Subcutaneous abdominal adipose tissue (tissue), 5 donors: ENCODE data around the gene MTARC2.
"Not testable (repeated sequence)": the region's sequence is repeated elsewhere in the genome, so short reads cannot be mapped to it uniquely, and the experiment has no call there.

Experiments used
- H3K27ac ChIP-seq: one replicate; pipeline ENCODE4 v1.7.0; 2013; ENCODE audit warnings: low read depth, mild to moderate bottlenecking, inconsistent platforms, low read length, moderate library complexity
- H3K27me3 ChIP-seq, 5 donors: one replicate each; pipeline ENCODE4 v1.7.0; 2013; ENCODE audit warnings: low read length in 5 of 5, inconsistent platforms in 1 of 5; ENCODE audit not compliant: control insufficient read depth in 5 of 5, insufficient read depth in 4 of 5
- H3K36me3 ChIP-seq, 5 donors: one replicate each; pipeline ENCODE4 v1.7.0; 2013; ENCODE audit warnings: low read length in 5 of 5; ENCODE audit not compliant: control insufficient read depth in 5 of 5, insufficient read depth in 5 of 5
- H3K4me1 ChIP-seq, 5 donors: one replicate each; pipeline ENCODE4 v1.7.0; 2013; ENCODE audit warnings: low read length in 5 of 5, mild to moderate bottlenecking in 3 of 5, moderate library complexity in 1 of 5; ENCODE audit not compliant: control insufficient read depth in 5 of 5, insufficient read depth in 5 of 5
- H3K4me3 ChIP-seq, 5 donors: one replicate each; pipeline ENCODE4 v1.7.0; 2013; ENCODE audit warnings: low read length in 5 of 5, low read depth in 1 of 5
- H3K9ac ChIP-seq, 5 donors: one replicate each; pipeline ENCODE4 v1.7.0; 2013; ENCODE audit warnings: low read length in 5 of 5, mild to moderate bottlenecking in 4 of 5, moderate library complexity in 3 of 5
- H3K9me3 ChIP-seq, 5 donors: one replicate each; pipeline ENCODE4 v1.7.0; 2013; ENCODE audit warnings: low read length in 5 of 5; ENCODE audit not compliant: control insufficient read depth in 5 of 5
- donor health status: healthy.
- donor health status: healthy.
- donor health status: healthy.
- donor health status: healthy.
- donor health status: healthy.

MTARC2 gene

DNA sequence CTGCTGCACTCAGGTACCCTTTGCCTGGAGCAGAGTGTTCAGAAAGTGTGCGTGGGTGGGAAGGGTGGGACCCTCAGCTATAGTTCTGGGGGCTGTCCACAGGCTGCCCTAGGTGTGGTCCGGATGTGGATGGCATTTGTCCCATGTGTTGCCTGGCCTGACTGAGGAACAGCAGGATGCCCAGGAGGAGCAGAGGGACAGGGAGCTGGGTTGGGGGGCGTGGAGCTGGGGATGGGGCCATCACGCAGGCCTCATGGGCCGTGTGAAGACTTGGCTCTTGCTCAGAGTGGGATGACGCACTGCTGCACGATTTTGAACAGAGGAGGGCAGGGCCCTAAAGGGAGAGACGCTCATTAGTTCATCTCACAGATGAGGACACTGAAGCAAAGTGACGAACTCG lies 41.0 kb upstream of the MTARC2 start:
- H3K9ac ChIP-seq: no peak overlapping the region
- peaks cover 5 to 53% (median 13%) of the 10 kb centered on the region in 5 donors for H3K4me1 ChIP-seq

DNA sequence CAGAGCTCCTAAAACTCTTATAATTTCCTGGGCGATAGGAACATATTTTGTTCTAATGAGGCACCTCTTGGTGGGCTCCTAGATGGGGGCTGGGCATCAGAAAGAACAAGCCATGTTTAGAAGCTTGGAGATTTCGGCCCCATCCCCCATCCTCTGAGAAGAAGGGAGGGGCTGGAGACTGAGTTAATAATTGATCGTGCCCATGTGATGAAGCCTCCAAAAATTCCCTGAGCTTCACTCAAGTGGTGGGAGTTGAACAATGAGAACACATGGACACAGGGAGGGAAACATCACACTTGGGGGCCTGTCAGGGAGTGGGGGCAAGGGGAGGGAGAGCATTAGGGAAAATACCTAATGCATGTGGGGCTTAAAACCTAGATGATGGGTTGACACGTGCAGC lies 39.9 kb upstream of the MTARC2 start:
- H3K9ac ChIP-seq: no peak overlapping the region
- peaks cover 2 to 42% (median 3%) of the 10 kb centered on the region in 5 donors for H3K4me1 ChIP-seq
- H3K27me3 ChIP-seq: no peaks in the 10 kb centered on the region
- no peaks in the 10 kb centered on the region for H3K36me3 ChIP-seq
- no peak overlapping the region for H3K27ac ChIP-seq
- H3K4me3 ChIP-seq: no peak overlapping the region
- H3K9me3 ChIP-seq: no peaks in the 10 kb centered on the region

More for the DNA sequence above, 41.0 kb upstream of the MTARC2 start:
- Histone ChIP-seq H3K27me3 (no peaks in the 10 kb centered on the region), H3K27ac (no peak overlapping the region), H3K36me3 (no peaks in the 10 kb centered on the region), H3K4me3 (no peak overlapping the region), H3K9me3 (no peaks in the 10 kb centered on the region)

DNA sequence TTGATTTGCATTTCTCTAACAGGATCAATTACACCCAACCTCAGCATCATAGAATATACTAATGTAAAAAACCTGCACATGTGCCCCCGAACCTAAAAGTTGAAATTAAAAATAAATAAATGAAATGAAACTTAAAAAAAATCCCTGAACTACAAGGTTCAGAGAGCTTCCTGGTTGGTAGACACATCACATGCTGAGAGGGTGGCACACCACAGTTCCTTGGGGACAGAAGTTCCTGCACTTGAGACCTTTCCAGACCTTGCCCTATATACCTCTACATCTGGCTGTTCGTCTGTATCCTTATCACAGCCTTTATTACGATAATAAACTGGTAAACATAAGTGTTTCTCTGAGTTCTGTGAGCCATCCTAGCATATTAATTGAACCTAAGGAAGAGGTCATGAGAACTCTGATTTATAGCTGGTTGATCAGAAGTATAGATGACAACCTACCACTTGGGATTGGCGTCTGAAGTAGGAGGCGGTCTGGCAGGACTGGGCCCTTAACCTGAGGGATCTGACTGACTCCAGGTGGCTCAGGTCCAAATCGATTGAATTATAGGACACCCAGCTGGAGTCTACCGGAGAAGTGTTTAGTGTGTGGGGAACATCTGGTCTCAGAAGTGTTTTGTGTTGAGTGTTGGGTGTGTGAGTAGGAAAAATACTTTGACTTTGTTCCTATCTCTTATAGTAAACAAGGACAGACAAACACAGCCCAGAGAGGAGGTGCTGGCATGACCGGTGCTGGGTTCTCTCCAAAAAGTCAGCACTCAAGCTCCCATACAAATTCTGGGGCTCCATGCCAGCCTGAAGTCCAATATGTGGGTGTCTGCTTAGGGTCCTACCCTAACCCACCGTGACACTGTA lies 39.0 kb upstream of the MTARC2 start:
- Histone ChIP-seq H3K9me3 (no peaks in the 10 kb centered on the region), H3K4me3 (no peak overlapping the region), H3K27ac (no peak overlapping the region), H3K27me3 (no peaks in the 10 kb centered on the region), H3K9ac (no peak overlapping the region), H3K4me1 (peaks cover 0 to 40% (median 2%) of the 10 kb centered on the region in 5 donors), H3K36me3 (no peaks in the 10 kb centered on the region)

DNA sequence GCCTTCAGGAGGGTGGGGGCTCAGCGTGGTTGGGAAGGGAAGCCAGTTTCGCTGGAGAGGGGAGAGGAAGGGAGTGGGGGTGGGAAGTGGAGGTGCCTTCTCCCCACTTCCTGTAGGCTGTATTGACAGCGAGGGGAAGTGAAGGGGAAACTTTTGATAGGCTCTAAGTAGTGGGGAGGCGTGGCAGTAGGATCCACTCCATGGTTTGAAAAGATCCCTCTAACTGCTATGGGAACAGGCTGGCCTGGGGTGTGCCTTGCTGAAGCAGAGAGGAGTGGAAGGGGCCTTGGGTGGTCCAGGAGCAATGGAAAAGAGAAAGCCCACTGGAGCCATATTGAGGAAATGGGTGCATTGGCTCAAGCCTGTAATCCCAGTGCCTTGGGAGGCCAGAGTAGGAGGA lies 37.8 kb upstream of the MTARC2 start:
- no peak overlapping the region for H3K4me3 ChIP-seq
- H3K4me1 ChIP-seq: peaks cover 0 to 38% (median 2%) of the 10 kb centered on the region in 5 donors
- peaks cover 0 to 2% (median 0%) of the 10 kb centered on the region in 5 donors for H3K9me3 ChIP-seq
- no peaks in the 10 kb centered on the region for H3K27me3 ChIP-seq
- no peak overlapping the region for H3K27ac ChIP-seq
- no peaks in the 10 kb centered on the region for H3K36me3 ChIP-seq
- no peak overlapping the region for H3K9ac ChIP-seq

DNA sequence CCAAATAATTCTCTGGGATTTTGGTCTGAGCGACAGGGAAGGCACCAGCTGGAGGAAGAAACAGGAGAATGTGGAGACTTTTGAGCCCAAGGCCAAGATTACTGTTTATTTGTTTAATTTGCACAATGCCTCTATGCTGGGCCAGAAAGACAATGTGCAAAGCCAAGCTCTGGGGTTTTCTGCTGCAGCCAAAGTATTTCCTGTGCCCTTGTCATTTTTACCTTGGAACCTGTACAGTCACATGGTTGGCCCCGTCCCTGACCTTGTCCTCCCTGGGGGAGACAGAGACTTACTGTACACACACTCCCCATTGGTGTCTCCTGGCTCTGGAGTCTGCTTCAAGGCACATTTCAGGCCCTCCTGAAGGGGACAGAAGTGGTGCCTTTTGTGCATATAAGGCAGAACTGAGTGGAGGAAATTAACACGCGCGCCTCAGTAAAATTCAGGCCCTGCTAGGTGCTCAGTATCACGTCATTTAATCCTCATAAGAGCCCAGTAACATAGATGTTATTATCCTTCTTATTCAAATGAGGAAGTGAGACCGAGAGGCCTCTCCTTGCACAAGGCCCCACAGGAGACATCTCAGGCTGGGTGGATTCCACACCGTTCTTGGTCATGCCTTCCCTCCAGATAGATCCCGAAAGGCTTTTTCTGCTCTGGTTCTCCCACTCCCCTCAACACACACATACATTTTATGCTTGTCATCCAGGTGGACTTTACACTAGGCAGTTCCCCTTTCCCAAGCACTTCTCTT lies 36.9 kb upstream of the MTARC2 start:
- peaks cover 0 to 29% (median 2%) of the 10 kb centered on the region in 5 donors for H3K4me1 ChIP-seq
- H3K9ac ChIP-seq: no peak overlapping the region
- H3K27ac ChIP-seq: no peak overlapping the region
- no peaks in the 10 kb centered on the region for H3K27me3 ChIP-seq
- no peaks in the 10 kb centered on the region for H3K36me3 ChIP-seq
- peaks cover 0 to 2% (median 0%) of the 10 kb centered on the region in 5 donors for H3K9me3 ChIP-seq
- H3K4me3 ChIP-seq: no peak overlapping the region

DNA sequence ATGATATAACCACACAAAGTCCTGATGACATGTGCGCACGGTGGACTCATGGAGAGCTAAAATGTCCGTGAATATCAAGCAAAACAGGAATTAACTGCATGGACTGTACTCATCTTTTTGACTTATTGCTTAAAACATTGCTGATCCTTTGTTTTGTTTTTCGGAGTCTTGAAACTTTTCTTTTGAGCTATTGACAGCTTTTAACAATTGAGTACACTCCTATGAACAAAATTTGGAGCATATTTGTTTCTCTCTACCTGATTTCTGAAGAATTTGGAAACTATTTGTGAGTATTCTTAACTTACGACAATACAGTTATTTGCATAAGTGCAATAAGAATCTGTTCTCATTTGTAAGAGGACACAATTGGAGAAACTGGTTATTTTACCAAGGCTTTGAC lies 32.1 kb upstream of the MTARC2 start:
- not testable (repeated sequence) for H3K27me3 ChIP-seq, H3K9me3 ChIP-seq, H3K4me1 ChIP-seq, H3K27ac ChIP-seq, H3K4me3 ChIP-seq, H3K9ac ChIP-seq, H3K36me3 ChIP-seq

DNA sequence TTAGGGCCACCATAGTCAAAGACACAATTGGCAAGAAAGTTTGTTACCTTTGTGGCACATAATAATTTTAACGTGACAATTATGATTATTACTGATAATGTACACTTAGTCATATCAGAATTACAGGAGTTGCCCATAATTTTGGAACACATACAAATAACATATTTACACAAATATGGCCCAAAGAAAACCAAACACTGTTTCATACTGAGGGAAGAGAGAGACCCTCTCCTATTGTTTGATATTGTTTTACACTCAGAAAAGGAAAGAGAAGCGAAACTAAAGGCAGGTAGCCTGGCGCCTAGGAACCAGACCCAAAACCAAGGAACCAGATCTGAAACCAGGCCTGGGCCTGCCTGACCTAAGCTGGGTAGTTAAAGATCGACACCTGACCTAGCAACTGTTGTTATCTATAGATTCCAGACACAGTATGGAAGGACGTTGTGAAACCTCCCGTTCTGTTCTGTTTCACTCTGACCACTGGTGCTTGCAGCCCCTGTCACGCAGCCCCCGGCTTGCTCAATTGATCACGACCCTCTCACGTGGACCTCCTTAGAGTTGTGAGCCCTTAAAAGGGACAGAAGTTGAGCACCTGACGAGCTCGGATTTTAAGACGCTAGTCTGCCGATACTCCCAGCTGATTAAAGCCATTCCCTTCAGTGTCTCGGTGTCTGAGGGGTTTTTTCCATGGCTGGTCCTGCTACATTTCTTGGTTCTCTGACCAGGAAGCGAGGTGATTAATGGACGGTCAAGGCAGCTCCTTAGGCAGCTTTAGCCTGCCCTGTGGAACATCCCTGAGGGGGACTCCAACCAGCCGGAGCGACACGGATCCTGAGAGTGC lies 30.1 kb upstream of the MTARC2 start:
- Histone ChIP-seq H3K9ac (no peak overlapping the region), H3K4me3 (no peak overlapping the region), H3K36me3 (no peaks in the 10 kb centered on the region), H3K9me3 (peaks cover 0 to 2% (median 0%) of the 10 kb centered on the region in 5 donors), H3K27ac (no peak overlapping the region), H3K4me1 (no peaks in the 10 kb centered on the region), H3K27me3 (no peaks in the 10 kb centered on the region)

DNA sequence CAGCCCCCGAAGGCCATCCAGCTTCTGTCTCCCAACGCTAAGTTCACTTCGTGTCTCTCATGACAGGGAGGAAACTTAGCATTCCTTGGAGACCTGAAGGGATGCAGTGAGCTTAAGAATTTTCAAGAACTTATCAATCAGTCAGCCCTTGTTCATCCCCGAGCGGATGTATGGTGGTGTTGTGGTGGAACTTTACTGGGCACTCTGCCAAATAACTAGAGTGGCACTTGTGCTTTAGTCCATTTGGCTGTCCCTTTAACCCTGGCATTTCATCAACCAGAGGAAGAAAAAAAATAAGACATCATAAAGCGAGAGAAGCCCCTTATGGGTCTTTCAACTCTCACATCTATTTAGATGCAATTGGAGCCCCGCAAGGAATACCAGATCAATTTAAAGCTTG lies 26.9 kb upstream of the MTARC2 start:
- not testable (repeated sequence) for H3K9me3 ChIP-seq, H3K27me3 ChIP-seq, H3K9ac ChIP-seq, H3K4me3 ChIP-seq, H3K36me3 ChIP-seq, H3K27ac ChIP-seq, H3K4me1 ChIP-seq

DNA sequence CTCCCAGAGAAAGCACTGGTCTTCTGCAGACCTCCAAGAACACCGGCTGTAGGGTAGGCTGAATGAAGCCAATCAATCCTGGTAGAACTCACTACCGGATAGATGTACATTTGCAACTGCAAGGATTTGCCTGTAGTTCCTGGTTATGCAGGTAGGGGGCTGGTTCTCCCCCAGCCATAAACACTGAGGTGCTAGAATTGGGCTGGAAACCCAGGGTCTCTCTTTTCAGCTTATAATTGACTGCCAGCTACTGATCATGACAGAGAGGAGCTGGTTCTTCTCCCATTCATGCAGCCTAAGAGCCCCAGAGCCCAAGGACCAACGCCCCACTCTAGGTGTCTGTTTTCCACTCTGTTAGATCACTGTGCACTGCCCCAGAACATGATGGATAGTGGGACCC lies 21.5 kb upstream of the MTARC2 start:
- no peak overlapping the region for H3K9ac ChIP-seq
- no peak overlapping the region for H3K4me3 ChIP-seq
- H3K4me1 ChIP-seq: peaks cover 0 to 16% (median 6%) of the 10 kb centered on the region in 5 donors
- H3K36me3 ChIP-seq: no peaks in the 10 kb centered on the region
- H3K27ac ChIP-seq: no peak overlapping the region
- no peaks in the 10 kb centered on the region for H3K9me3 ChIP-seq
- no peaks in the 10 kb centered on the region for H3K27me3 ChIP-seq
